Measurements from ENCODE around the gene NELFB.

NELFB gene

DNA sequence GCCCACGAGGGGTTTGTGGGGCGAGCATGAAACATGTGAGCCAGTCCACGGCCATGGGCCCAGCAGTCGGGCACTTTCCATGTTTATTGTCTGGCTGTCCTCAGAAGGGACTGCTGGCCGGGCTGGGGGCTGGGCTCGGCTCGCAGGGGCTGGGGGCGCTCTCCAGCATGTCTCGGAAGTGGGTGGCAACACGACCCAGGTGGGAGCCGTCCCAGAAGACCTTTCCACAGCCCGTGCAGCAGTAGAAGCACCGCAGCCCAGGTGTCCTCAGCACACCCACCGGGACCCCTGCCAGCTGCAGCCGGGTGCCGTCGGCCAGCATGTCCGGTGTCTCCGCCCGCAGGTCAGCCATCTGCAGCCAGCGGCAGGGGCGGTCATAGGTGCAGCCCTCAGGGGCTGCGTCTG is 51.7 kb downstream of the NELFB start:
- TF ChIP-seq TCF4 (CRISPR knock-in tag; IDR thresholded peaks at IDR 0.05; ENCODE audit: borderline replicate concordance): no peak
- no peak for TF ChIP-seq BACH2 (CRISPR knock-in tag; IDR thresholded peaks at IDR 0.05; ENCODE audit: borderline replicate concordance)
- TF ChIP-seq, protein P1, sequence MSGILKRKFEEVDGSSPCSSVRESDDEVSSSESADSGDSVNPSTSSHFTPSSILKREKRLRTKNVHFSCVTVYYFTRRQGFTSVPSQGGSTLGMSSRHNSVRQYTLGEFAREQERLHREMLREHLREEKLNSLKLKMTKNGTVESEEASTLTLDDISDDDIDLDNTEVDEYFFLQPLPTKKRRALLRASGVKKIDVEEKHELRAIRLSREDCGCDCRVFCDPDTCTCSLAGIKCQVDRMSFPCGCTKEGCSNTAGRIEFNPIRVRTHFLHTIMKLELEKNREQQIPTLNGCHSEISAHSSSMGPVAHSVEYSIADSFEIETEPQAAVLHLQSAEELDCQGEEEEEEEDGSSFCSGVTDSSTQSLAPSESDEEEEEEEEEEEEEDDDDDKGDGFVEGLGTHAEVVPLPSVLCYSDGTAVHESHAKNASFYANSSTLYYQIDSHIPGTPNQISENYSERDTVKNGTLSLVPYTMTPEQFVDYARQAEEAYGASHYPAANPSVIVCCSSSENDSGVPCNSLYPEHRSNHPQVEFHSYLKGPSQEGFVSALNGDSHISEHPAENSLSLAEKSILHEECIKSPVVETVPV (CRISPR knock-in tag; IDR thresholded peaks at IDR 0.05): no peak
- TF ChIP-seq ARNTL (CRISPR knock-in tag; IDR thresholded peaks at IDR 0.05; ENCODE audit: borderline replicate concordance, low read depth): no peak
- TF ChIP-seq PPARA (CRISPR knock-in tag; IDR thresholded peaks at IDR 0.05; ENCODE audit: borderline replicate concordance): no peak
- TF ChIP-seq ZFP30 (CRISPR knock-in tag; IDR thresholded peaks at IDR 0.05): no peak
- no peak for TF ChIP-seq SNAI2 (CRISPR knock-in tag; IDR thresholded peaks at IDR 0.05)
- TF ChIP-seq ZC3H10 (CRISPR knock-in tag; IDR thresholded peaks at IDR 0.05): no peak
- no peak for TF ChIP-seq CSDC2 (CRISPR knock-in tag; IDR thresholded peaks at IDR 0.05)
- TF ChIP-seq GLIS3 (CRISPR knock-in tag; IDR thresholded peaks at IDR 0.05): no peak
- TF ChIP-seq ZNF8 (CRISPR knock-in tag; IDR thresholded peaks at IDR 0.05): no peak
- TF ChIP-seq, protein P2, sequence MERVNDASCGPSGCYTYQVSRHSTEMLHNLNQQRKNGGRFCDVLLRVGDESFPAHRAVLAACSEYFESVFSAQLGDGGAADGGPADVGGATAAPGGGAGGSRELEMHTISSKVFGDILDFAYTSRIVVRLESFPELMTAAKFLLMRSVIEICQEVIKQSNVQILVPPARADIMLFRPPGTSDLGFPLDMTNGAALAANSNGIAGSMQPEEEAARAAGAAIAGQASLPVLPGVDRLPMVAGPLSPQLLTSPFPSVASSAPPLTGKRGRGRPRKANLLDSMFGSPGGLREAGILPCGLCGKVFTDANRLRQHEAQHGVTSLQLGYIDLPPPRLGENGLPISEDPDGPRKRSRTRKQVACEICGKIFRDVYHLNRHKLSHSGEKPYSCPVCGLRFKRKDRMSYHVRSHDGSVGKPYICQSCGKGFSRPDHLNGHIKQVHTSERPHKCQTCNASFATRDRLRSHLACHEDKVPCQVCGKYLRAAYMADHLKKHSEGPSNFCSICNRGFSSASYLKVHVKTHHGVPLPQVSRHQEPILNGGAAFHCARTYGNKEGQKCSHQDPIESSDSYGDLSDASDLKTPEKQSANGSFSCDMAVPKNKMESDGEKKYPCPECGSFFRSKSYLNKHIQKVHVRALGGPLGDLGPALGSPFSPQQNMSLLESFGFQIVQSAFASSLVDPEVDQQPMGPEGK (CRISPR knock-in tag; IDR thresholded peaks at IDR 0.05; ENCODE audit: borderline replicate concordance): no peak
- TF ChIP-seq, protein P3, sequence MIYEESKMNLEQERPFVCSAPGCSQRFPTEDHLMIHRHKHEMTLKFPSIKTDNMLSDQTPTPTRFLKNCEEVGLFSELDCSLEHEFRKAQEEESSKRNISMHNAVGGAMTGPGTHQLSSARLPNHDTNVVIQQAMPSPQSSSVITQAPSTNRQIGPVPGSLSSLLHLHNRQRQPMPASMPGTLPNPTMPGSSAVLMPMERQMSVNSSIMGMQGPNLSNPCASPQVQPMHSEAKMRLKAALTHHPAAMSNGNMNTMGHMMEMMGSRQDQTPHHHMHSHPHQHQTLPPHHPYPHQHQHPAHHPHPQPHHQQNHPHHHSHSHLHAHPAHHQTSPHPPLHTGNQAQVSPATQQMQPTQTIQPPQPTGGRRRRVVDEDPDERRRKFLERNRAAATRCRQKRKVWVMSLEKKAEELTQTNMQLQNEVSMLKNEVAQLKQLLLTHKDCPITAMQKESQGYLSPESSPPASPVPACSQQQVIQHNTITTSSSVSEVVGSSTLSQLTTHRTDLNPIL (CRISPR knock-in tag; IDR thresholded peaks at IDR 0.05; ENCODE audit: low read depth): no peak
- no peak for TF ChIP-seq ISL1 (CRISPR knock-in tag; IDR thresholded peaks at IDR 0.05)
- TF ChIP-seq ZNF70 (CRISPR knock-in tag; IDR thresholded peaks at IDR 0.05): no peak
- no peak for TF ChIP-seq ZNF565 (CRISPR knock-in tag; conservative IDR thresholded peaks at IDR 0.05; ENCODE audit: low read depth)

DNA sequence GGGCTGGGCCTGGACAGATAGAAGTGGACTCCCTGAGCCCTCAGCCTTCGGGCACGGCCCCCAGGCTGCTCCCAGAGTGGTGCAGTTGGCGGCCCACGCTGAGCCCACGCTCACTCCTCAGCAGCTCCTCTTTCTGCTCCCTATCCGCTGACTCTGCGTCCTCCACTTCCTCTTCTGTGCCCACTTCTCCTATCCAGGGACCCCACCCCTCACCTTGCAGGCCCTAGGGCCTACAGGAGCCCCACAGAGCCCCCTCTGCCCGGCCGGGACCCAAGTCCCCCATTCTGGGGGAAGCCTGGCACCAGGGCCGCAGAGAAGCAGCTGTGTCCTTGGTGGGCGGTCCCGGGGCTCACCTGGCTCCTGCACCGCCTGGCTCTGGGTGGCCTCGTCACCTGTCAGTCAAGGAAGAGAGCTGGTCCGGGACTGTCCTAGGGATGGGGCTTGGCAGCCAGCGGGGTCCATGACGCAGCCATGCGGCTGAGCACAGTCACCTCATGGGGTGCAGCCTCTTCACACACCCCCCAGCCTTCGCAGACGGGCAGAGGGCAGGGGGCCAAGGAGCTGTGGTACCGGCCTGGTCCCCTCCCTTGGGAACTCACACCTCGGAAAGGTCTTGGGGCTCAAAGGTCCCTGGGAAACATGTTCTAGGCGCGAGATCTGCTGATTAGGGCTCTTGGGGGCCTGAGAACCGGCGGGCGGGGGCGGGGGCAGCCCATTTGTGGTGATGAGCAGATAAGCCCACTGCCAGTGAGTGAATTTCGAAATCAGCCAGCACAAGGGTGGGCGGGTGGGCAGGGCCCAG is 52.3 kb downstream of the NELFB start:
- ATAC-seq: no peak

More for the DNA sequence above, 51.7 kb downstream of the NELFB start:
- no peak for ATAC-seq

DNA sequence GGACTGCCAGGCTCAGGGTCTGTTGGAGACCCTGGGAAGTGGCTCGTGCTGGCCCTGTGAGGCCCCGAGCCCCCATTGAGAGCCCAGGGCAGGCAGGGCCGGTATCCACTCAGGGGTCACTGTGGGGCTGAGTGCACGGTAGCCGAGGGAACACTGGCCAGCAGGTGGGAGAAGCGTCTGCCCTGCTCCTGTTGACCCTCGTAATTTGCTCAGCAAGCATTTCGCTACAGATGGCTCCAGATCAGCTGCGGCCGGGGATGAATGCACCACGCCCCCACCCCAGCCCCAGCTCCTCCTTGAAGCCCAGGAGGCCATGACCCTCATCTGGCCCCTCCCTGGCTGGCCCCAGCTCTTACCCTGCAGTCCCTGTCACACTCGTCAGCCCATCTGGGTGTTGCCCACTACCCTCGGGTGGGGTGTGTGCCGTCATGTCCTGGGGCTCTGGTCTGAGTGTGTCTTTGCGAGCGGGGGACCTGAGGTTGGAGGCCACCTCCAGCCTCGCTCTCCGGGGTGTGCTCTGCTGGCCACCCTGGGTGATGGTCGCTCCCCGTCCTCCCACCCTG is 53.0 kb downstream of the NELFB start:
- ATAC-seq: no peak
- TF ChIP-seq, protein P4, sequence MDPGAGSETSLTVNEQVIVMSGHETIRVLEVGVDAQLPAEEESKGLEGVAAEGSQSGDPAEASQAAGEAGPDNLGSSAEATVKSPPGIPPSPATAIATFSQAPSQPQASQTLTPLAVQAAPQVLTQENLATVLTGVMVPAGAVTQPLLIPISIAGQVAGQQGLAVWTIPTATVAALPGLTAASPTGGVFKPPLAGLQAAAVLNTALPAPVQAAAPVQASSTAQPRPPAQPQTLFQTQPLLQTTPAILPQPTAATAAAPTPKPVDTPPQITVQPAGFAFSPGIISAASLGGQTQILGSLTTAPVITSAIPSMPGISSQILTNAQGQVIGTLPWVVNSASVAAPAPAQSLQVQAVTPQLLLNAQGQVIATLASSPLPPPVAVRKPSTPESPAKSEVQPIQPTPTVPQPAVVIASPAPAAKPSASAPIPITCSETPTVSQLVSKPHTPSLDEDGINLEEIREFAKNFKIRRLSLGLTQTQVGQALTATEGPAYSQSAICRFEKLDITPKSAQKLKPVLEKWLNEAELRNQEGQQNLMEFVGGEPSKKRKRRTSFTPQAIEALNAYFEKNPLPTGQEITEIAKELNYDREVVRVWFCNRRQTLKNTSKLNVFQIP (CRISPR knock-in tag; IDR thresholded peaks at IDR 0.05; ENCODE audit: borderline replicate concordance, low read depth): no peak
- TF ChIP-seq, protein P5, sequence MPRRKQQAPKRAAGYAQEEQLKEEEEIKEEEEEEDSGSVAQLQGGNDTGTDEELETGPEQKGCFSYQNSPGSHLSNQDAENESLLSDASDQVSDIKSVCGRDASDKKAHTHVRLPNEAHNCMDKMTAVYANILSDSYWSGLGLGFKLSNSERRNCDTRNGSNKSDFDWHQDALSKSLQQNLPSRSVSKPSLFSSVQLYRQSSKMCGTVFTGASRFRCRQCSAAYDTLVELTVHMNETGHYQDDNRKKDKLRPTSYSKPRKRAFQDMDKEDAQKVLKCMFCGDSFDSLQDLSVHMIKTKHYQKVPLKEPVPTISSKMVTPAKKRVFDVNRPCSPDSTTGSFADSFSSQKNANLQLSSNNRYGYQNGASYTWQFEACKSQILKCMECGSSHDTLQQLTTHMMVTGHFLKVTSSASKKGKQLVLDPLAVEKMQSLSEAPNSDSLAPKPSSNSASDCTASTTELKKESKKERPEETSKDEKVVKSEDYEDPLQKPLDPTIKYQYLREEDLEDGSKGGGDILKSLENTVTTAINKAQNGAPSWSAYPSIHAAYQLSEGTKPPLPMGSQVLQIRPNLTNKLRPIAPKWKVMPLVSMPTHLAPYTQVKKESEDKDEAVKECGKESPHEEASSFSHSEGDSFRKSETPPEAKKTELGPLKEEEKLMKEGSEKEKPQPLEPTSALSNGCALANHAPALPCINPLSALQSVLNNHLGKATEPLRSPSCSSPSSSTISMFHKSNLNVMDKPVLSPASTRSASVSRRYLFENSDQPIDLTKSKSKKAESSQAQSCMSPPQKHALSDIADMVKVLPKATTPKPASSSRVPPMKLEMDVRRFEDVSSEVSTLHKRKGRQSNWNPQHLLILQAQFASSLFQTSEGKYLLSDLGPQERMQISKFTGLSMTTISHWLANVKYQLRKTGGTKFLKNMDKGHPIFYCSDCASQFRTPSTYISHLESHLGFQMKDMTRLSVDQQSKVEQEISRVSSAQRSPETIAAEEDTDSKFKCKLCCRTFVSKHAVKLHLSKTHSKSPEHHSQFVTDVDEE (CRISPR knock-in tag; IDR thresholded peaks at IDR 0.05): no peak
- TF ChIP-seq, protein P1 (CRISPR knock-in tag; IDR thresholded peaks at IDR 0.05): no peak
- TF ChIP-seq GLIS3 (CRISPR knock-in tag; IDR thresholded peaks at IDR 0.05) (no peak), BACH2 (CRISPR knock-in tag; IDR thresholded peaks at IDR 0.05; ENCODE audit: borderline replicate concordance) (no peak), ESRRG (CRISPR knock-in tag; IDR thresholded peaks at IDR 0.05) (no peak), ZFP30 (CRISPR knock-in tag; IDR thresholded peaks at IDR 0.05) (no peak), ZFP3 (CRISPR knock-in tag; IDR thresholded peaks at IDR 0.05) (no peak), PPARA (CRISPR knock-in tag; IDR thresholded peaks at IDR 0.05; ENCODE audit: borderline replicate concordance) (no peak), ZNF70 (CRISPR knock-in tag; IDR thresholded peaks at IDR 0.05) (no peak)

More for the DNA sequence above, 52.3 kb downstream of the NELFB start:
- TF ChIP-seq, protein P3 (CRISPR knock-in tag; IDR thresholded peaks at IDR 0.05; ENCODE audit: low read depth): no peak
- TF ChIP-seq, protein P2 (CRISPR knock-in tag; IDR thresholded peaks at IDR 0.05; ENCODE audit: borderline replicate concordance): no peak
